Measurements from ENCODE around the gene GON4L. TPM values are rescaled to one million over a fixed set of nuclear protein-coding genes. Genes with fewer than 3 reads are reported as not detected.
A peak's percentile ranks its signal among the peaks of the same experiment; 100 is the strongest.
"Not testable (repeated sequence)": the region's sequence is repeated elsewhere in the genome, so short reads cannot be mapped to it uniquely, and the experiment has no call there.

Gene GON4L
- total RNA-seq, 1 experiment from 2014 or later, result 54.4 TPM

DNA sequence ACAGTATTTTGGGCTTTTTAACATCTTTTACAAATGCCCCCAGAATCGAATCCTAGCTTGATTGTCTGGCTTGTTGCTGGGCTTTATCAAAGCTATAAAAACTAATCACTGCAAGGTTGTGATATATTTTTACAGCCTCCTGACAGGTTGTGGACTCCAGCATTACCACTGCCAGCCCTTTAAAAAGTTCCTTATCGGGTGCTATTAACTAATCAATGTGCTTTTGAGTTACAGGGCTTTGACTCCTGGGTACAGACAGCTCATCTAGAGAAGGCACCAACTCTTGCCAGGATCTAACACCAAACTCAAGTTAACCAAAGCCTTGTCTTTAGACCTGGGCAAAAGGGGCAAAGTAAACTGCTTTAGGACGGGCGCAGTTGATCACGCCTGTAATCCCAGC is 16.6 kb downstream of the GON4L start (continued):
- TF ChIP-seq, protein P1, sequence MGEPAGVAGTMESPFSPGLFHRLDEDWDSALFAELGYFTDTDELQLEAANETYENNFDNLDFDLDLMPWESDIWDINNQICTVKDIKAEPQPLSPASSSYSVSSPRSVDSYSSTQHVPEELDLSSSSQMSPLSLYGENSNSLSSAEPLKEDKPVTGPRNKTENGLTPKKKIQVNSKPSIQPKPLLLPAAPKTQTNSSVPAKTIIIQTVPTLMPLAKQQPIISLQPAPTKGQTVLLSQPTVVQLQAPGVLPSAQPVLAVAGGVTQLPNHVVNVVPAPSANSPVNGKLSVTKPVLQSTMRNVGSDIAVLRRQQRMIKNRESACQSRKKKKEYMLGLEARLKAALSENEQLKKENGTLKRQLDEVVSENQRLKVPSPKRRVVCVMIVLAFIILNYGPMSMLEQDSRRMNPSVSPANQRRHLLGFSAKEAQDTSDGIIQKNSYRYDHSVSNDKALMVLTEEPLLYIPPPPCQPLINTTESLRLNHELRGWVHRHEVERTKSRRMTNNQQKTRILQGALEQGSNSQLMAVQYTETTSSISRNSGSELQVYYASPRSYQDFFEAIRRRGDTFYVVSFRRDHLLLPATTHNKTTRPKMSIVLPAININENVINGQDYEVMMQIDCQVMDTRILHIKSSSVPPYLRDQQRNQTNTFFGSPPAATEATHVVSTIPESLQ (CRISPR knock-in tag; IDR thresholded peaks at IDR 0.05), result no peak
- no peak for TF ChIP-seq JAZF1 (CRISPR knock-in tag; IDR thresholded peaks at IDR 0.05)
- TF ChIP-seq SP1 (CRISPR knock-in tag; conservative IDR thresholded peaks at IDR 0.05), result no peak
- TF ChIP-seq, protein P2, sequence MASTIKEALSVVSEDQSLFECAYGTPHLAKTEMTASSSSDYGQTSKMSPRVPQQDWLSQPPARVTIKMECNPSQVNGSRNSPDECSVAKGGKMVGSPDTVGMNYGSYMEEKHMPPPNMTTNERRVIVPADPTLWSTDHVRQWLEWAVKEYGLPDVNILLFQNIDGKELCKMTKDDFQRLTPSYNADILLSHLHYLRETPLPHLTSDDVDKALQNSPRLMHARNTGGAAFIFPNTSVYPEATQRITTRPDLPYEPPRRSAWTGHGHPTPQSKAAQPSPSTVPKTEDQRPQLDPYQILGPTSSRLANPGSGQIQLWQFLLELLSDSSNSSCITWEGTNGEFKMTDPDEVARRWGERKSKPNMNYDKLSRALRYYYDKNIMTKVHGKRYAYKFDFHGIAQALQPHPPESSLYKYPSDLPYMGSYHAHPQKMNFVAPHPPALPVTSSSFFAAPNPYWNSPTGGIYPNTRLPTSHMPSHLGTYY (CRISPR knock-in tag; IDR thresholded peaks at IDR 0.05), result no peak
- no peak for TF ChIP-seq RORB (CRISPR knock-in tag; IDR thresholded peaks at IDR 0.05)
- TF ChIP-seq, protein P3, sequence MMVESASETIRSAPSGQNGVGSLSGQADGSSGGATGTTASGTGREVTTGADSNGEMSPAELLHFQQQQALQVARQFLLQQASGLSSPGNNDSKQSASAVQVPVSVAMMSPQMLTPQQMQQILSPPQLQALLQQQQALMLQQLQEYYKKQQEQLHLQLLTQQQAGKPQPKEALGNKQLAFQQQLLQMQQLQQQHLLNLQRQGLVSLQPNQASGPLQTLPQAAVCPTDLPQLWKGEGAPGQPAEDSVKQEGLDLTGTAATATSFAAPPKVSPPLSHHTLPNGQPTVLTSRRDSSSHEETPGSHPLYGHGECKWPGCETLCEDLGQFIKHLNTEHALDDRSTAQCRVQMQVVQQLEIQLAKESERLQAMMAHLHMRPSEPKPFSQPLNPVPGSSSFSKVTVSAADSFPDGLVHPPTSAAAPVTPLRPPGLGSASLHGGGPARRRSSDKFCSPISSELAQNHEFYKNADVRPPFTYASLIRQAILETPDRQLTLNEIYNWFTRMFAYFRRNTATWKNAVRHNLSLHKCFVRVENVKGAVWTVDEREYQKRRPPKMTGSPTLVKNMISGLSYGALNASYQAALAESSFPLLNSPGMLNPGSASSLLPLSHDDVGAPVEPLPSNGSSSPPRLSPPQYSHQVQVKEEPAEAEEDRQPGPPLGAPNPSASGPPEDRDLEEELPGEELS (CRISPR knock-in tag; IDR thresholded peaks at IDR 0.05), result no peak

DNA sequence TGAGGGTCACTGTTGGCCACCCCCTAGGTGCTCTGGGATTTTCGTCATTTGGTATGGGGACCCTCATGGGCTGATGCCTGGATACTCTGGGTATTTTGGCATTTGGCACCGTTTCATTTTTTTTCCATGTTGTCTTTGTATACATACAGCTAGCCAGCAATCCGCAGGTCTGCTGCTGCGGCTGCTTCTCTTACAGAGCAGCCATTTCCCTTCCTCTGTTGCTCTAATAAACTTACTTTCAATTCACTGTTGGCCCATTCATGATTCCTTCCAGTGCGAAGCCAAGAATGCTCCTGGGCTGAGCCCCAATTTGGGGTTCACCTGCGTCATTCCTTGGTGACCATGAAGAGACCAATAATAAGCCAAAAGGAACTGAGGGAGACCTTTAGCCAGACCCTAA is 21.5 kb downstream of the GON4L start:
- ATAC-seq (no peak), DNase-seq (ENCODE audit: low spot score) (no peak)
- H3K9me3 Mint-ChIP-seq, result peaks cover 15% of the 10 kb centered on the region
- H3K27me3 Mint-ChIP-seq (ENCODE audit: low read depth), result no peaks in the 10 kb centered on the region
- H3K4me3 Mint-ChIP-seq, result no peak overlapping the region
- TF ChIP-seq, protein P4, sequence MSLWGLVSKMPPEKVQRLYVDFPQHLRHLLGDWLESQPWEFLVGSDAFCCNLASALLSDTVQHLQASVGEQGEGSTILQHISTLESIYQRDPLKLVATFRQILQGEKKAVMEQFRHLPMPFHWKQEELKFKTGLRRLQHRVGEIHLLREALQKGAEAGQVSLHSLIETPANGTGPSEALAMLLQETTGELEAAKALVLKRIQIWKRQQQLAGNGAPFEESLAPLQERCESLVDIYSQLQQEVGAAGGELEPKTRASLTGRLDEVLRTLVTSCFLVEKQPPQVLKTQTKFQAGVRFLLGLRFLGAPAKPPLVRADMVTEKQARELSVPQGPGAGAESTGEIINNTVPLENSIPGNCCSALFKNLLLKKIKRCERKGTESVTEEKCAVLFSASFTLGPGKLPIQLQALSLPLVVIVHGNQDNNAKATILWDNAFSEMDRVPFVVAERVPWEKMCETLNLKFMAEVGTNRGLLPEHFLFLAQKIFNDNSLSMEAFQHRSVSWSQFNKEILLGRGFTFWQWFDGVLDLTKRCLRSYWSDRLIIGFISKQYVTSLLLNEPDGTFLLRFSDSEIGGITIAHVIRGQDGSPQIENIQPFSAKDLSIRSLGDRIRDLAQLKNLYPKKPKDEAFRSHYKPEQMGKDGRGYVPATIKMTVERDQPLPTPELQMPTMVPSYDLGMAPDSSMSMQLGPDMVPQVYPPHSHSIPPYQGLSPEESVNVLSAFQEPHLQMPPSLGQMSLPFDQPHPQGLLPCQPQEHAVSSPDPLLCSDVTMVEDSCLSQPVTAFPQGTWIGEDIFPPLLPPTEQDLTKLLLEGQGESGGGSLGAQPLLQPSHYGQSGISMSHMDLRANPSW (CRISPR knock-in tag; conservative IDR thresholded peaks at IDR 0.05; ENCODE audit: low read depth), result no peak
- TF ChIP-seq, protein P5, sequence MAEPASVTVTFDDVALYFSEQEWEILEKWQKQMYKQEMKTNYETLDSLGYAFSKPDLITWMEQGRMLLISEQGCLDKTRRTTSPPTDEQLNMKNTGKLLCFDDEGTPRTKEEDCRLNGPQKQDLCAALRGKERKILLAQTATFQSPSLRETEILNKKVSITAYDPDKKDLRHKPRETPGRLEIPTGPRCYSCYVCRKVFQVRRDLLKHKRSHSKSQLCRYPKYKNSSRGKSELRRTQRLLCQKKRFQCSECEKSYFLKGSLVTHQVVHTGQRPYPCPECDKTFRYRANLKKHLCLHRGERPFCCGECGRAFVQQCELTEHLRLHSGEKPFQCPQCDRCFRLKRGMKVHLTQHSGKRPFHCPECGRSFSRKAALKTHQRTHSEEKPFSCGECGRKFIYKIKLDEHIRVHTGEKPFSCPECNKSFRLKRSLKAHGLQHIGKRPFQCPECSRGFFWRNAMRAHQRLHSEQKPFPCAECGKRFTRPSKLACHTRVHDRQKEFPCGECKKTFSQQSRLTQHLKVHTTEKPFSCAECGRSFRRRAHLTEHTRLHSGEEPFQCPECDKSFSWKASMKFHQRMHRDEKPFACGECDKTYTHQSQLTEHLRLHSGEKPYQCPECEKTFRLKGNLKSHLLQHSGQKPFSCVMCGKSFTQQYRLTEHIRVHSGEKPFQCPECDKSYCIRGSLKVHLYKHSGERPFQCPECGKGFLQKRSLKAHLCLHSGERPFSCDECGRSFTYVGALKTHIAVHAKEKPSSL (CRISPR knock-in tag; conservative IDR thresholded peaks at IDR 0.05), result no peak
- TF ChIP-seq NFE2L1 (CRISPR knock-in tag; IDR thresholded peaks at IDR 0.05), result no peak
- TF ChIP-seq TEAD4 (CRISPR knock-in tag; IDR thresholded peaks at IDR 0.05), result no peak
- TF ChIP-seq, protein P6, sequence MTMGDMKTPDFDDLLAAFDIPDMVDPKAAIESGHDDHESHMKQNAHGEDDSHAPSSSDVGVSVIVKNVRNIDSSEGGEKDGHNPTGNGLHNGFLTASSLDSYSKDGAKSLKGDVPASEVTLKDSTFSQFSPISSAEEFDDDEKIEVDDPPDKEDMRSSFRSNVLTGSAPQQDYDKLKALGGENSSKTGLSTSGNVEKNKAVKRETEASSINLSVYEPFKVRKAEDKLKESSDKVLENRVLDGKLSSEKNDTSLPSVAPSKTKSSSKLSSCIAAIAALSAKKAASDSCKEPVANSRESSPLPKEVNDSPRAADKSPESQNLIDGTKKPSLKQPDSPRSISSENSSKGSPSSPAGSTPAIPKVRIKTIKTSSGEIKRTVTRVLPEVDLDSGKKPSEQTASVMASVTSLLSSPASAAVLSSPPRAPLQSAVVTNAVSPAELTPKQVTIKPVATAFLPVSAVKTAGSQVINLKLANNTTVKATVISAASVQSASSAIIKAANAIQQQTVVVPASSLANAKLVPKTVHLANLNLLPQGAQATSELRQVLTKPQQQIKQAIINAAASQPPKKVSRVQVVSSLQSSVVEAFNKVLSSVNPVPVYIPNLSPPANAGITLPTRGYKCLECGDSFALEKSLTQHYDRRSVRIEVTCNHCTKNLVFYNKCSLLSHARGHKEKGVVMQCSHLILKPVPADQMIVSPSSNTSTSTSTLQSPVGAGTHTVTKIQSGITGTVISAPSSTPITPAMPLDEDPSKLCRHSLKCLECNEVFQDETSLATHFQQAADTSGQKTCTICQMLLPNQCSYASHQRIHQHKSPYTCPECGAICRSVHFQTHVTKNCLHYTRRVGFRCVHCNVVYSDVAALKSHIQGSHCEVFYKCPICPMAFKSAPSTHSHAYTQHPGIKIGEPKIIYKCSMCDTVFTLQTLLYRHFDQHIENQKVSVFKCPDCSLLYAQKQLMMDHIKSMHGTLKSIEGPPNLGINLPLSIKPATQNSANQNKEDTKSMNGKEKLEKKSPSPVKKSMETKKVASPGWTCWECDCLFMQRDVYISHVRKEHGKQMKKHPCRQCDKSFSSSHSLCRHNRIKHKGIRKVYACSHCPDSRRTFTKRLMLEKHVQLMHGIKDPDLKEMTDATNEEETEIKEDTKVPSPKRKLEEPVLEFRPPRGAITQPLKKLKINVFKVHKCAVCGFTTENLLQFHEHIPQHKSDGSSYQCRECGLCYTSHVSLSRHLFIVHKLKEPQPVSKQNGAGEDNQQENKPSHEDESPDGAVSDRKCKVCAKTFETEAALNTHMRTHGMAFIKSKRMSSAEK (CRISPR knock-in tag; IDR thresholded peaks at IDR 0.05; ENCODE audit: borderline replicate concordance), result no peak
- TF ChIP-seq SP1 (CRISPR knock-in tag; conservative IDR thresholded peaks at IDR 0.05), result no peak
- TF ChIP-seq ZNF671 (CRISPR knock-in tag; IDR thresholded peaks at IDR 0.05), result no peak
- no peak for TF ChIP-seq CREM (CRISPR knock-in tag; IDR thresholded peaks at IDR 0.05)
- POLR2A ChIA-PET, result no interaction called here
- CTCF ChIA-PET, result interaction anchor here (0.6 kb wide), 1 partner anchor 13 kb away, joined by 4 read pairs; no protein-coding TSS in a partner anchor
- peak overlapping the region; percentile 88 for H3K27ac Mint-ChIP-seq
- H3K4me1 Mint-ChIP-seq, result peaks cover 10% of the 10 kb centered on the region
- H3K36me3 Mint-ChIP-seq, result peaks cover 36% of the 10 kb centered on the region

DNA sequence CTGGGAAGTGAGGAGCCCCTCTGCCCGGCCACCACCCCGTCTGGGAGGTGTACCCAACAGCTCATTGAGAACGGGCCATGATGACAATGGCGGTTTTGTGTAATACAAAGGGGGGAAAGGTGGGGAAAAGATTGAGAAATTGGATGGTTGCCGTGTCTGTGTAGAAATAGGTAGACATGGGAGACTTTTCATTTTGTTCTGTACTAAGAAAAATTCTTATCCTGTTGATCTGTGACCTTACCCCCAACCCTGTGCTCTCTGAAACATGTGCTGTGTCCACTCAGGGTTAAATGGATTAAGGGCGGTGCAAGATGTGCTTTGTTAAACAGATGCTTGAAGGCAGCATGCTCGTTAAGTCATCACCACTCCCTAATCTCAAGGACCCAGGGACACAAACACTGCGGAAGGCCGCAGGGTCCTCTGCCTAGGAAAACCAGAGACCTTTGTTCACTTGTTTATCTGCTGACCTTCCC is 22.1 kb downstream of the GON4L start:
- ATAC-seq; CTCF ChIA-PET; H3K4me3 Mint-ChIP-seq; H3K27me3 Mint-ChIP-seq (ENCODE audit: low read depth); POLR2A ChIA-PET; H3K27ac Mint-ChIP-seq; DNase-seq (ENCODE audit: low spot score): not testable (repeated sequence)
- Mint-ChIP-seq H3K36me3 (peaks cover 36% of the 10 kb centered on the region), H3K9me3 (peaks cover 15% of the 10 kb centered on the region), H3K4me1 (peaks cover 10% of the 10 kb centered on the region)
